Hematopoietic multipotent progenitor cell treated with erythropoietin and hydrocortisone succinate and interleukin-3 and kit ligand, for 4 days (in vitro differentiated cells): Measurements from ENCODE around the gene LIN9.
"Not testable (repeated sequence)": the region's sequence is repeated elsewhere in the genome, so short reads cannot be mapped to it uniquely, and the experiment has no call there.

ENCODE experiments used
- DNase-seq: peaks from one replicate; pipeline ENCODE4 v3.0.0-alpha.2; 2015

The LIN9 gene

GRCh38 chr1:226209307-226210059 lies 99.5 kb downstream of the LIN9 start:
- DNase-seq = no peak

DNA sequence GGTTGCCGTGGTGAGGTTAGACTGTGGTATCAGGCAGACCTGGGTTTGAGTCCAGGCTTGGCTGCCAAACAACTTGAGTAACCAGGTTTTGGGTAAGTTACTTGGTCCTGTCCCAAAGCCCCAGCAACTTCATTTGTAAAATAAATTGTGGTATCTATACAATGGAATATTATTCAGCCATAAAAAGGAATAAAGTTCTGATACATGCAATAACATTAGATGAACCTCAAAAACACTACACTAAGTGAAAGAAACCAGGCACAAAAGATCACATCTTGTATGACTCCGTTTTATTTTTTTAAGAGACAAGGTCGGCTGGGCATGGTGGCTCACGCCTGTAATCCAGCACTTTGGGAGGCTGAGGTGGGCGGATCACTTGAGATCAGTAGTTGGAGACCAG lies 101.9 kb downstream of the LIN9 start:
- no peak for DNase-seq

DNA sequence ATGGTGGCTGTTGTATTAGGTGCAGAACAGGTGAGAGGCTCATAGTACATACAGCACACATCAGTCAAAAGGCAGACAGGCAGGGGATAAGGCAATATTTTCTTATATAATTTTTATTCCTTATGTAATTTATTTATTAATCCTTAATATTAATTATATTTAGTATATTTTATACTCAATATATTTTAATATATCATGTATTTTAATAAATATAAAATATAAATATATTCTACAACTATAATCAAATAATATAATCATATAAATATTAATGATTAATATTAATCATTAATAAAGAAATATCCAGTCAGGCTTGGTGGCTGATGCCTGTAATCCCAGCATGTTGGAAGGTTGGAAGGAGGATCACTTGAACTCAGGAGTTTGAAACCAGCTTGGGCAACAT lies 104.8 kb downstream of the LIN9 start:
- no peak for DNase-seq

GRCh38 chr1:226203655-226204054 lies 105.3 kb downstream of the LIN9 start:
- no peak for DNase-seq

DNA sequence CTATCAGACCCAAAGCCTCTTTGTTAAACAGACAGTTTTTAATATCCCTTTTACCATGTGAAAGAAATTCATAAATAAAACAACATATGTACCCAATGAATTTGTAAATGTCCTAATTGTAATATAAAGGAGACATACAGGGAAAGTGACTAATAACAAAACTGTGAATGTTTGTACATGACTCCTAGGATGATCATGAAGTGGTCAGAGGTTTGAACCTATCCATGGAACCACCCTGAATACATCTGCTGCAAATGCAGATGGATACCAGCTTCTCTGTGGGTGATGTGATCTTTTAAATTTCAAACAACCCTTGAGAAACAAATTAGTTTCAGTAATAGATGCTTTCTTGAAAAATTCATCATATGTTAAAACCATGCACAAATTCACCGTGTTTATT lies 105.7 kb downstream of the LIN9 start:
- no peak for DNase-seq

DNA sequence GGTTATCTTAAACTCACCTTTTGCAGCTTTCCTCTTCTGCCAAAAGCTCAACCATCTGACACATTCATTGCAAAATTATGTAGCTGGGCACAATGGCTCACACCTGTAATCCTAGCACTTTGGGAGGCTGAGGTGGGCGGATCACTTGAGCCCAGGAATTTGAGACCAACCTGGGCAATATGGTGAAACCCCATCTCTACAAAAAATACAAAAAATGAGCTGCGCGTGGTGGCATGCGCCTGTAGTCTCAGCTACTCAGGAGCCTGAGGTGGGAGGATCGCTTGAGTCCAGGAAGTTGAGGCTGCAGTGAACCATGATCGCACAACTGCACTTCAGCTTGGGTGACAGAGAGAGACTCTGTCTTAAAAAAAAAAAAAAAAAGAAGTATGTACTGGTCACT lies 106.3 kb downstream of the LIN9 start:
- not testable (repeated sequence) for DNase-seq

DNA sequence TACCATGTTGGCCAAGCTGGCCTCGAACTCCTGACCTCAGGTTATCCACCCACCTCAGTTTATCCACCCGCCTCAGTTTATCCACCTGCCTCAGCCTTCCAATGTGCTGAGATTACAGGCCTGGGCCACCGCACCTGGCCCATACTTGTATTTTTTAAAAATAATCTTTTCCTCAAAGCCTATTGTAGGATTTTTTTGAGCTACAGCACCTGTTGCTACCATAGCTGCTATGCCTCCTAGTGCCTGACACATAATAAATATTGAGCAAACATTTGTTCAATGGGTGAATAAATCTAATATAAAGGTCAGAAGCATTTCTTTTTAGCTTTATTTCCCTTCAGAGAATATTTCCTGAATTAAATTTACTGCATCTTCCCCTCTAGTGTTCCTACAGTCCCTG lies 106.7 kb downstream of the LIN9 start:
- DNase-seq = no peak

DNA sequence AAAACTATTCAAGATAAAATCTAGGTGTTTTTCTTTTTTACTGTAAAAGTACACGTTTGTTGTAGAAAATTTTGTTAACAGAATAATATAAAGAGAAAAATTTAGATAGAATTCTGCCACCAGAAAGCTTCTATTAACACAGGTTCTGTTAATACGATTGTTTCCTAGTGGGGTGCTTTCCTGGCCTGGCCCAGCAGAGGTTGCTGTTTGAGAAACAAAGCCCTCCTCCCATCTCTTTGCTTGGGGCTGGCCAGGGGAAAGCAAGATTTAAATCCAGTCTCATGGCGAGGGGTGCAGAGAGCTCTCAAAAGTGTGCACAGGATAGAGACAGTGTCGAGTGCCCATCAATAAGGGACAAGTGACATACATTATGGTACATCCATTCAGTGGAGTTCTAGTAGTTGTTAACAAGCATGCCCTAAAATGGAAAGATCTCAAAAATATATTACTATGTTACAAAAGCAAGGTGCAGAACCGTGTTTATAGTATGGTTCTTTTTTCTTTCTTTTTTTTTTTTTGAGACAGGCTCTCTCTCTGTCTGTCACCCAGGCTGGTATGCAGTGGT lies 107.9 kb downstream of the LIN9 start:
- DNase-seq = peak; percentile 56

- DNase-seq = no peak
These were observed 109.0 kb downstream of the LIN9 start for GRCh38 chr1:226199971-226200370.

DNA sequence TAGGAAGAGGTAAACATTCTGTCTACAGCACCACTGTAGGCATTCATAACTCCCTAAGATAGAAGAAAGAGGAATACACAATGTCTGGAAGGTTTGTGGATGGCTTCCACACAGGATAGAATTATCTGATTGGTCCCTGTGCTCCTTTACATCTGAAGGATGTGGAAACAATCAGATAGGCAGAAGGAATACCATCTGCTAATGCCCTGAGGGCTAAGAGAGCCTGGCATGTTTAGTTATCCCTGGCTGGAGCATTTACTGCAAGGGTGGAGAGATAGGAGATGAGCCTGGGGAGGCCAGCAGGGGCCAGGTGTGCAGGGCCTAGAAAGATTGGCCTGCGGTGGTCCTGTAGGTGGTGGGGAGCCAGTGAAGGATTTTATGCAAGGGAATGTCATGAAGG lies 113.8 kb downstream of the LIN9 start:
- no peak for DNase-seq

DNA sequence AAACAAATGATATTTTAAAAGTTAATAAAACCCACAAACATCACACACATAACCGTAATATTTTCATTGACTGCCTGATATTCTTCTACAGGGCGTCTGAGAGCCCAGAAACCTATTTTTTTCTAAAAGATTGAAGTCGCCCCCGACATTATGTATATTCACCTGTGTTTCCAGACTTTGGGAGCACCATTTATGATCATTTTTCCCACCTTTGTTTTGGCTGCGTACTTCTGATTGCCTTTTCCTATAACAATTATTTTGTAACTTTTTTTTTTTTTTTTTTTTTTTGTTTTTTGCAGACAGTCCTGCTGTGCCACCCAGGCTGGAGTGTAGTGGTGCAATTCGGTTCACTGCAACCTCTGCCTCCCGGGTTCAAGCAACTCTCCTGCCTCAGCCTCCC lies 121.6 kb downstream of the LIN9 start:
- DNase-seq = no peak

DNA sequence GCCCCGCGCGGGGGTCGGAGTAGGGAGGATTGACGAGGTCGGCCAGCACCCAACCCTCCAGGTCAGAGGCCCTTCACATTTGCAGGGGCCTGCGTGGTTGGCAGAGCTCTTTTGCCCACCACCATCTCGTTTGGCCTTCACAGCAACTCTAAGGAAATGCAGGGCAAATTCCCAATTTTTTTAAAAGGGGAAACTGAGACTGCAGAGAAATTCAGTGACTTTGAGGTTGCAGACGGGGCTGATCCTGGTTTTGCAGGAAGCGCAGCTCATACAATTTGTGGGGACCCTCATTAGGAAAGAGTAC lies 122.0 kb downstream of the LIN9 start:
- no peak for DNase-seq

DNA sequence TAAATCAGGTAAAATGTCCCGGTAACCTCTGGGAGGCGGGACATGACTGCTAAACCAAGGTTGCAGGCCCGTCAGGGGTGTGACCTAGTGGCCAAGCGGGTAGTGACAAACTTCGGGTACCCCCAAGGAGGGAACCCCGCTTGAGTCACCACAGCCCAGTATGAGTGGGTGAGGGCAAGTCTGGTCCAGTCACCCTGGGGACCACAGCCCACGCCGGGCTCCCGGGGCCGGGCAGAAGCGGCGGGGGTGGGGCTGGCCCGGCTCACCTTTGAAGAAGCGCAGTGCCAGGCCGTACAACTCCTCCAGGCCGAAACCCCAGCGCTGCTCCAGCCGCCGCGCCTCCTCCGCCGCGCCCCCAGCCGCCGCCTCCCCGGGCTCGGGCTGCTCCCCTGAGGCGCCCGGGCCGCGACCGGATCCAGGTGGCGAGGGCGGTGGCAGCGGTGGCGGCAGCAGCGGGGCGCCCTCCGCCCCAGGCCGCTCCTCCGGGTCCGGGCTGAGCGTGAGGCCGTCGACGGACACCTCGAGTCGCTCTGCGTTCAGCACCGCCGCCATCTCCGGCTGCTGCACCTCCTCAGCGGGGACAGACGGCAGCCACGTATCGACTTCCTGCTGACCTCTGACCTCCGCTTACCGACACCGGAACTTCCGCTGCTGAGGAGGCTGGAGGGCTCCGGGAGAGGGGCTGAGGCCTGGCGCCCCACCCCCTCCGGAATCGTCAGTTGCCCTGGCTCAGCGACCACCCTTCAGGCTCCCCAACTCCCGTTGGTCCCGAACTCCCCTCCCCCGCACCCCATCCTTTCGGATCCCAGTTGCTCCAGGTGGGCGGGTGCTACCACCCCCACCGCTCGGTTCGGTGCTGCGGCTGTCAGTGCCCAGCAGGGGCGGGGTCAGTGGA lies 122.6 kb downstream of the LIN9 start, which contains the start of gene ACBD3:
Gene ACBD3, minus strand, starts transcription at position 618 of the 895 bp plus-strand sequence. Its CDS starts 66 bp downstream, at position 552.
- DNase-seq = peak; percentile 96

- DNase-seq = peak; percentile 24
These were observed 123.6 kb downstream of the LIN9 start for GRCh38 chr1:226185141-226186036.

DNA sequence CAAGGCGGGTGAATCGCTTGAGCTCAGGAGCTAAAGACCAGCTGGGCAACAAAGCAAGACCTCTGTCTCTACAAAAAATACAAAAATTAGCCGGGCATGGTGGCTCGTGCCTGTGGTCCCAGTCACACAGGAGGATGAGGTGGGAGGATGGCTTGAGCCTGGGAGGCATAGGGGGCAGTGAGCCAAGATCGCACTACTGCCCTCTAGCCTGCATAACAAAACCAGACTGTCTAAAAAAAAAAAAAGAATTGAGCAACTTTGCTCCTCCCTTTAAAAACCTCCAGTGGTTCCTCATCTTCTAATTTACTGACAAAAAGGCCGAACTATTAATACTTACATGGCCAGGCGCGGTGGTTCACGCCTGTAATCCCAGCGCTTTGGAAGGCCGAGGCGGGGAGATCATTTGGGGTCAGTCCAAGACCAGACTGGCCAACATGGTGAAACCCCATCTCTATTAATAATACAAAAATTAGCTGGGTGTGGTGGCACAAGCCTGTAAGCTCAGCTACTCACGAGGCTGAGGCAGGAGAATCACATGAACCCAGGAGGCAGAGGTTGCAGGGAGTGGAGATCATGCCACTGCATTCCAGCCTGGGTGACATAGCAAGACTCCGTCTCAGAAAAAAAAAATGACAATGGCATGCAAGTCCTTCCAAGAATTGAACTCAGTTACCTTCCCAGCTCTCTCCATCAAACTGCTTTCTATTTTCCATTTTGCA lies 126.8 kb downstream of the LIN9 start:
- peak; percentile 87 for DNase-seq
